PC-3 (cell line): ENCODE results near the gene RHBDL2. TPM values are rescaled to one million over a fixed set of nuclear protein-coding genes. Genes with fewer than 3 reads are reported as not detected.
"Not testable (repeated sequence)": the region's sequence is repeated elsewhere in the genome, so short reads cannot be mapped to it uniquely, and the experiment has no call there.

ENCODE experiments used
- ATAC-seq: fragments of 200-7000 bp; cut with Tn5 transposase; 2 replicates; pipeline ENCODE4 v1.9.1; 2020; ENCODE audit warnings: mild to moderate bottlenecking, moderate library complexity
- BruUV-seq: library from RNA; stranded (reverse); fragments of 400-500 nt; replicated peaks from 2 replicates; lab custom pipeline; 2021; lab: Mats Ljungman, UMichigan
- CTCF ChIA-PET: fragments of 300-600 bp; sonication (Branson Sonifier 250); formaldehyde crosslinking; loops from one replicate; lab custom pipeline; 2022; ENCODE audit warnings: antibody characterized with exemption; lab: Charles Lee
- POLR2A ChIA-PET: fragments of 300-600 bp; sonication (Branson Sonifier 250); formaldehyde crosslinking; loops from one replicate; lab custom pipeline; 2022; ENCODE audit warnings: antibody characterized with exemption; ENCODE audit not compliant: unreplicated experiment; lab: Charles Lee
- DNase-seq: peaks from one replicate; pipeline ENCODE4 v3.0.0-alpha.2; 2015
- H2AFZ ChIP-seq: fragments of 300-600 bp; sonication (generic); 2 replicates; pipeline ENCODE4 v1.6.0; 2016; ENCODE audit warnings: antibody characterized with exemption, low read length
- H3F3A ChIP-seq: fragments of 300-600 bp; sonication (generic); one replicate; pipeline ENCODE4 v1.6.0; 2017; ENCODE audit warnings: antibody characterized with exemption, low read length, control low read depth, mild to moderate bottlenecking; ENCODE audit not compliant: unreplicated experiment
- H3K27ac ChIP-seq: fragments of 300-600 bp; sonication (generic); 2 replicates; pipeline ENCODE4 v1.5.1; 2016; ENCODE audit warnings: mild to moderate bottlenecking, low read length
- H3K27me3 ChIP-seq: fragments of 300-600 bp; sonication (generic); 2 replicates; pipeline ENCODE4 v1.6.1; 2016; ENCODE audit warnings: low read length, mixed read lengths
- H3K36me3 ChIP-seq: fragments of 300-600 bp; sonication (generic); 2 replicates; pipeline ENCODE4 v1.6.1; 2016; ENCODE audit warnings: low read depth, mixed run types, low read length, mixed read lengths
- H3K4me1 ChIP-seq: fragments of 300-600 bp; sonication (generic); 2 replicates; pipeline ENCODE4 v1.5.1; 2016; ENCODE audit warnings: low read length; ENCODE audit not compliant: insufficient read depth
- H3K4me2 ChIP-seq: fragments of 300-600 bp; sonication (generic); 2 replicates; pipeline ENCODE4 v1.6.0; 2016; ENCODE audit warnings: low read length
- H3K4me3 ChIP-seq: fragments of 300-600 bp; sonication (generic); 2 replicates; pipeline ENCODE4 v1.5.1; 2016; ENCODE audit warnings: mild to moderate bottlenecking, low read length, mixed read lengths
- H3K79me2 ChIP-seq: fragments of 300-600 bp; sonication (generic); 2 replicates; pipeline ENCODE4 v1.6.1; 2017; ENCODE audit warnings: low read length, mixed read lengths
- H3K9ac ChIP-seq: fragments of 300-600 bp; sonication (generic); 2 replicates; pipeline ENCODE4 v1.6.0; 2016; ENCODE audit warnings: mild to moderate bottlenecking, low read length
- H3K9me2 ChIP-seq: fragments of 300-600 bp; sonication (generic); replicated peaks from 2 replicates; pipeline ENCODE4 v1.6.1; 2016; ENCODE audit warnings: mixed run types, low read length, mixed read lengths
- H3K9me3 ChIP-seq: fragments of 300-600 bp; sonication (generic); 2 replicates; pipeline ENCODE4 v1.6.1; 2016; ENCODE audit warnings: low read length, mixed read lengths
- H4K20me1 ChIP-seq: fragments of 300-600 bp; sonication (generic); 2 replicates; pipeline ENCODE4 v1.6.1; 2016; ENCODE audit warnings: low read length, mixed read lengths
- EZH2 ChIP-seq: fragments of 300-600 bp; sonication (generic); IDR thresholded peaks from one replicate; pipeline ENCODE4 v1.6.1; 2017; ENCODE audit warnings: antibody characterized with exemption, mild to moderate bottlenecking, low read length; ENCODE audit not compliant: unreplicated experiment
- EZH2phosphoT487 ChIP-seq: fragments of 300-600 bp; sonication (generic); IDR thresholded peaks from 2 replicates; pipeline ENCODE4 v1.6.1; 2018; ENCODE audit warnings: mild to moderate bottlenecking, antibody characterized with exemption, low read length, borderline replicate concordance
- intact Hi-C: fragments of 100-400 bp; cut with micrococcal nuclease; formaldehyde crosslinking; loops from 2 replicates; pipeline ENCODE4 v1.9.0; 2023
- total RNA-seq: library from RNA; depleted of rRNA; stranded (reverse); fragments of >200 nt; gene quantifications from 2 replicates; pipeline ENCODE4 v1.2.3, GENCODE V29; 2014
- TF ChIP-seq, protein P1 (sequence below): fragments of 300-600 bp; sonication (generic); conservative IDR thresholded peaks from 2 replicates; pipeline ENCODE4 v1.5.1; 2017; ENCODE audit warnings: antibody characterized with exemption, low read depth, mild to moderate bottlenecking, low read length

RHBDL2 gene
- total RNA-seq, 1 experiment from 2014 or later = 3.6 TPM

DNA sequence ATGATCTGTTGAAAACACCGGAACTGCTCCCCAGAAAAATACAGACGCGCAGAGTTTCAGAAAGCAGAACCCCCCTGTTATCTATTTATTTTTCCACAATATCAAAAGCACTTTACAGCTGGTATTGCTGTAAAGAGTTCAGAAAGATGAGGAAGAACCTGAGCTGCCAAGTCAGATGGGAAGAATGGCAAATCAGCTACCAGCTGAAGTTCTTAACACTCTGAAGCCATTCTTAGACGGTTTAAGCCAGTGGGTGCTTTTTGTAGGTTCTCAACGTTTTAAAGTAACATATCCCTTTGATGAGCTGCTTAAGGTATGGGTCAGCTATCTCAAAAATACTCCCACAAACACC lies 48.7 kb upstream of the RHBDL2 start:
- H3K27me3 ChIP-seq = no peaks in the 10 kb centered on the region
- H3K9me3 ChIP-seq = no peaks in the 10 kb centered on the region
- peaks cover 6% of the 10 kb centered on the region; the same call in 1 of the 2 replicates for H3K36me3 ChIP-seq
- peaks cover 43% of the 10 kb centered on the region for H3K79me2 ChIP-seq
- peaks cover 11% of the 10 kb centered on the region for H3F3A ChIP-seq
- H3K4me1 ChIP-seq = peaks cover 45% of the 10 kb centered on the region
- intact Hi-C loops = loop anchor here (2.0 to 5.0 kb wide), 2 partner anchors 37 to 118 kb away; partner anchors contain the start of genes MYCBP and NDUFS5
- TSS peak; percentile 60 for BruUV-seq
- peak overlapping the region; percentile 97 for H2AFZ ChIP-seq
- no peak for ATAC-seq
- H3K9ac ChIP-seq = peak overlapping the region; percentile 68
- H3K9me2 ChIP-seq = no peaks in the 10 kb centered on the region
- TF ChIP-seq, protein P1, sequence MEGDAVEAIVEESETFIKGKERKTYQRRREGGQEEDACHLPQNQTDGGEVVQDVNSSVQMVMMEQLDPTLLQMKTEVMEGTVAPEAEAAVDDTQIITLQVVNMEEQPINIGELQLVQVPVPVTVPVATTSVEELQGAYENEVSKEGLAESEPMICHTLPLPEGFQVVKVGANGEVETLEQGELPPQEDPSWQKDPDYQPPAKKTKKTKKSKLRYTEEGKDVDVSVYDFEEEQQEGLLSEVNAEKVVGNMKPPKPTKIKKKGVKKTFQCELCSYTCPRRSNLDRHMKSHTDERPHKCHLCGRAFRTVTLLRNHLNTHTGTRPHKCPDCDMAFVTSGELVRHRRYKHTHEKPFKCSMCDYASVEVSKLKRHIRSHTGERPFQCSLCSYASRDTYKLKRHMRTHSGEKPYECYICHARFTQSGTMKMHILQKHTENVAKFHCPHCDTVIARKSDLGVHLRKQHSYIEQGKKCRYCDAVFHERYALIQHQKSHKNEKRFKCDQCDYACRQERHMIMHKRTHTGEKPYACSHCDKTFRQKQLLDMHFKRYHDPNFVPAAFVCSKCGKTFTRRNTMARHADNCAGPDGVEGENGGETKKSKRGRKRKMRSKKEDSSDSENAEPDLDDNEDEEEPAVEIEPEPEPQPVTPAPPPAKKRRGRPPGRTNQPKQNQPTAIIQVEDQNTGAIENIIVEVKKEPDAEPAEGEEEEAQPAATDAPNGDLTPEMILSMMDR = no peak
- peak overlapping the region; percentile 33; the same call in 1 of the 2 replicates for H3K27ac ChIP-seq
- ChIA-PET CTCF (no interaction called here), POLR2A (interaction anchor here (1.0 kb wide), 1 partner anchor 14 kb away, joined by 8 read pairs; no protein-coding TSS in a partner anchor)
- H3K4me3 ChIP-seq = peak overlapping the region; percentile 91
- DNase-seq = no peak
- H4K20me1 ChIP-seq = peaks cover 26% of the 10 kb centered on the region
- H3K4me2 ChIP-seq = peak overlapping the region; percentile 92

DNA sequence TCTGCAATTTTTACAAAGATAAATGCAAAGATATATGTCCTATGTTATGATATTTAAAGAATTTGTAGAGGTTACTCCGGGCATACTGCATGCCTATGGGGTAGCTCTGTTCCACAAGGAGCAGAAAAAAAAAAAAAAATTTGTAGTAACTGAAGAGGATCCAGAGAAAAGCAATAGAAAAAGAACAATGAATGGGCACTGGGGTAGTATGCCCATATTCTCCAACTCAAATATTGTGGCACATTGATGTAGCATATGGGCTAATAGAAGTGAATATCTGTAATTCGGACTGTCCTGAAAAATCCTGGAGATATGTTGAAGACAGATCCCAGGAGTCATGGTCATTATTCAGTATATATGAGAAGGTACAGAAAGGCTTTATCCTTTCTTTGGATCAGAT lies 48.3 kb upstream of the RHBDL2 start:
- H4K20me1 ChIP-seq = peaks cover 22% of the 10 kb centered on the region
- no peak overlapping the region for H3K27ac ChIP-seq
- TF ChIP-seq EZH2 = no peak
- TF ChIP-seq, protein P1 = no peak
- TF ChIP-seq EZH2phosphoT487 = no peak
- no peak overlapping the region for H3K9ac ChIP-seq
- DNase-seq (no peak), ATAC-seq (no peak)
- intact Hi-C loops = loop anchor here (2.0 to 5.0 kb wide), 2 partner anchors 37 to 117 kb away; partner anchors contain the start of genes MYCBP and NDUFS5
- H3K4me2 ChIP-seq = peak overlapping the region; percentile 92
- peaks cover 39% of the 10 kb centered on the region for H3K79me2 ChIP-seq
- BruUV-seq = no TSS peak
- no peaks in the 10 kb centered on the region for H3K9me3 ChIP-seq
- ChIA-PET CTCF (no interaction called here), POLR2A (interaction anchor here (1.0 kb wide), 1 partner anchor 14 kb away, joined by 8 read pairs; no protein-coding TSS in a partner anchor)
- H3K36me3 ChIP-seq = peaks cover 2% of the 10 kb centered on the region; the same call in 1 of the 2 replicates
- H3K27me3 ChIP-seq = no peaks in the 10 kb centered on the region
- H3K4me1 ChIP-seq = peaks cover 47% of the 10 kb centered on the region
- H3K9me2 ChIP-seq = no peaks in the 10 kb centered on the region
- no peak overlapping the region for H3K4me3 ChIP-seq
- peak overlapping the region; percentile 97; the same call in 1 of the 2 replicates for H2AFZ ChIP-seq
- H3F3A ChIP-seq = peaks cover 11% of the 10 kb centered on the region

DNA sequence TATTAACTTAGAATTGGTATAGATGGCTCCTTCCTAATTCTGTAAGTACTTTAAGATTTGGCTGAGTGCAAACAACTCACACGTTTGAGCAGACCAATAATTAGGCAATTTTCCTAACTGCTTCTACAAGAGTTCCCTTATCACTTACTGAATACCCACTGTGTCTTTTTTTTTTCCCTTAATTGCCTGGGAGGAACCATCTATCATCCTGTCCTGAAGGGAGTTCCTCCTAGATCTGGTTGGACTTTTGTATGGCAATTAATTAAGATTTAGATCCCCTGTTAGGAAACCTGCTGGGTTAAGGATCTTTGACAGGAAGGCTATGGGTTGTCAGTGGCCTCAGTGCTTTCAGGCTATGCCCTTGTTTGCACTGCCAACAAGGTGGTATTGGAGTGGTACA lies 37.8 kb upstream of the RHBDL2 start:
- H3K27me3 ChIP-seq, H3K4me3 ChIP-seq, H2AFZ ChIP-seq, H3K9me3 ChIP-seq, H3K79me2 ChIP-seq, intact Hi-C loops, CTCF ChIA-PET, H3K4me1 ChIP-seq, H3F3A ChIP-seq, BruUV-seq, ATAC-seq, H3K9me2 ChIP-seq, DNase-seq, H3K9ac ChIP-seq, H3K27ac ChIP-seq, H3K36me3 ChIP-seq, POLR2A ChIA-PET, H4K20me1 ChIP-seq, H3K4me2 ChIP-seq: not testable (repeated sequence)

DNA sequence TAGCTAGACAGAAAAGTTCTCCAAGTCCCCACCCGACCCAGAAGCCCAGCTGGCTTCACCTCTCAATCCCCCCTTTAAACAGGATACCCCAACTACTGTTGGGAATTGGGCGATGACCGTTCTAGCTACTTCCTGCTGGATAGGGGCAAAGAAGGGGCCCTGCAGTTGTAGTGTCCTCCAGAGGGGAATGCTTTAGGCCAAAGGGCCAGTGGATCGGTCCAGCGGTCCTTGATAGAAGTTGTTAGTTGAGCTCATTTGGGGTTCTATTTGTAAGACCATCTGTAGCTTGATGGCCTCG lies 36.6 kb upstream of the RHBDL2 start:
- H3K27me3 ChIP-seq, H3K4me3 ChIP-seq, H3K9me3 ChIP-seq, H3F3A ChIP-seq, H3K27ac ChIP-seq, DNase-seq, H3K9me2 ChIP-seq, ATAC-seq, BruUV-seq, CTCF ChIA-PET, H2AFZ ChIP-seq, POLR2A ChIA-PET, H4K20me1 ChIP-seq, H3K4me2 ChIP-seq, H3K36me3 ChIP-seq, intact Hi-C loops, H3K79me2 ChIP-seq, H3K9ac ChIP-seq, H3K4me1 ChIP-seq: not testable (repeated sequence)

DNA sequence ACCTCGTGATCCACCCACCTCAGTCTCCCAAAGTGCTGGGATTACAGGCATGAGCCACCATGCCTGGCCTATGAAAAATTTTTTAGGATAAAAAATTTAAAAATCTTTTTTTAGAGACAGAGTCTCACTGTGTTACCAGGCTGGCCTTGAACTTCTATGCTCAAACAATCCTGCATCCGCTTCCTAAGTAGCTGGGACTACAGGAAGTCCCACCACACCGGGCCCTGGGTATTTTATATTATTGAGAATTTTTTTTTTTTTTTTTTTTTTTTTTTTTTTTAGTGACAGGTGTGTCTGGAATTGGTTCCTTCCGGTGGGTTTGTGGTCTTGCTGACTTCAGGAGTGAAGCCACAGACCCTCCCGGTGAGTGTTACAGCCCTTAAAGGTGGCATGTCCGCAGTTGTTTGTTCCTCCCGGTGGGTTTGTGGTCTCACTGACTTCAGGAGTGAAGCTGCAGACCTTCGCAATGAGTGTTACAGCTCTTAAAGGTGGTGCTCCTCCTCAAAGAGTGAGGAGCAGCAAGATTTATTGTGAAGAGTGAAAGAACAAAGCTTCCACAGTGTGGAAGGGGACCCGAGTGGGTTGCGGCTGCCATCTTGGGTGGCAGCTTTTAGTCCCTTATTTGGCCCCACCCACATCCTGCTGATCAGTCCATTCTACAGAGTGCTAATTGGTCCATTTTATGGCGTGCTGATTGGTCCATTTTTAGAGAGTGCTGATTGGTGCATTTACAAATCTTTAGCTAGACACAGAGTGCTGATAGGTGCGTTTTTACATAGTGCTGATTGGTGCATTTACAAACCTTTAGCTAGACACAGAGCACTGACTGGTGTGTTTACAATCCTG lies 36.0 kb upstream of the RHBDL2 start:
- ATAC-seq, H3F3A ChIP-seq, H3K79me2 ChIP-seq, H3K9ac ChIP-seq, CTCF ChIA-PET, H4K20me1 ChIP-seq, H3K4me2 ChIP-seq, H3K27ac ChIP-seq, H3K27me3 ChIP-seq, H3K4me3 ChIP-seq, BruUV-seq, H3K9me3 ChIP-seq, H3K9me2 ChIP-seq, POLR2A ChIA-PET, H3K36me3 ChIP-seq, H2AFZ ChIP-seq, DNase-seq, intact Hi-C loops, H3K4me1 ChIP-seq: not testable (repeated sequence)
